ENCODE results near the gene MIEF2.

Gene MIEF2

DNA sequence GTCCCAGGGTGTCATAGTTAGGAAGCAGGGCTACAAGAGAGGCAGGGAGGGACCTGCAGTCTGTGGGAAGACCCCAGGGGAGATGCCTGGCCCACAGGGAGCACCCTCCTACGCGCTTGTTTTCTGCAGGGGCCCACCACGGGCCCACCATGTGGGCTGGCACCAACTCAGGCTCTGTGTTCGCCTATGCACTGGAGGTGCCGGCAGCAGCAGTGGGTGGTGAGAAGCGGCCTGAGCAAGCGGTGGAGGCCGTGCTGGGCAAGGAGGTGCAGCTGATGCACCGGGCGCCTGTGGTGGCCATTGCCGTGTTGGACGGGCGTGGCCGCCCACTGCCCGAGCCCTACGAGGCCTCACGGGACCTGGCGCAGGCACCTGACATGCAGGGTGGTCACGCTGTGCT is 20.0 kb upstream of the MIEF2 start:
- in situ Hi-C loops (cut with HindIII; ENCODE audit: low pct_unique_long_range_greater_than_20kb, low sequenced_read_pairs) = no loop called here
- no peak for TF ChIP-seq JUND (IDR thresholded peaks at IDR 0.05; ENCODE audit: low read depth)
- DNase-seq (ENCODE audit: low read depth in 1 of 2, low spot score in 1 of 2) = no peak

DNA sequence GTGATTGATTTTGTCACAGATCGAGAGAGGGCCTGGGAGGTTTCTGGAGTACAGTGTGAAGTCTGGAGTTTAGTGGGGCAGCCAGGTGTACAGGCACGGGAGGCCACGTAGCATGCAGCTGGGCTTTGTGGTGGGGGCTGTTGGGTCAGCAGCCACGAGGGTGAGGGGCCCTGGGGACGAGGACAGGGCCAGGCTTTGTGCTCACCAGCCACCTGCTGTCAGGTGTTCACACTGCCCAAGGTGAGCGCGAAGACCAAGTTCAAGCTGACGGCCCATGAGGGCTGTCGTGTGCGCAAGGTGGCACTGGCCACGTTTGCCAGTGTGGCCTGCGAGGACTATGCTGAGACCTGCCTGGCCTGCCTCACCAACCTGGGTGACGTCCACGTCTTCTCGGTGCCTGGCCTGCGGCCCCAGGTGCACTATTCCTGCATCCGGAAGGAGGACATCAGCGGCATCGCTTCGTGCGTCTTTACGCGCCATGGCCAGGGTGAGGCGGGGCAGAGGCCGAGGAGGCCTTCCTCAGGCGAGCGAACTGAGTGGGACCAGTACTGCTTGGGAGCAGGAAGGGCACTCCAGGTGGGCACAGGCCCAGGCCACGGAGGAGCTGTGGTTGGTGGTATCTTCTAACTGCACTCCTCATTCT is 19.1 kb upstream of the MIEF2 start:
- no peak for TF ChIP-seq JUND (IDR thresholded peaks at IDR 0.05; ENCODE audit: low read depth)
- in situ Hi-C loops (cut with HindIII; ENCODE audit: low pct_unique_long_range_greater_than_20kb, low sequenced_read_pairs) = no loop called here
- no peak for DNase-seq (ENCODE audit: low read depth in 1 of 2, low spot score in 1 of 2)

DNA sequence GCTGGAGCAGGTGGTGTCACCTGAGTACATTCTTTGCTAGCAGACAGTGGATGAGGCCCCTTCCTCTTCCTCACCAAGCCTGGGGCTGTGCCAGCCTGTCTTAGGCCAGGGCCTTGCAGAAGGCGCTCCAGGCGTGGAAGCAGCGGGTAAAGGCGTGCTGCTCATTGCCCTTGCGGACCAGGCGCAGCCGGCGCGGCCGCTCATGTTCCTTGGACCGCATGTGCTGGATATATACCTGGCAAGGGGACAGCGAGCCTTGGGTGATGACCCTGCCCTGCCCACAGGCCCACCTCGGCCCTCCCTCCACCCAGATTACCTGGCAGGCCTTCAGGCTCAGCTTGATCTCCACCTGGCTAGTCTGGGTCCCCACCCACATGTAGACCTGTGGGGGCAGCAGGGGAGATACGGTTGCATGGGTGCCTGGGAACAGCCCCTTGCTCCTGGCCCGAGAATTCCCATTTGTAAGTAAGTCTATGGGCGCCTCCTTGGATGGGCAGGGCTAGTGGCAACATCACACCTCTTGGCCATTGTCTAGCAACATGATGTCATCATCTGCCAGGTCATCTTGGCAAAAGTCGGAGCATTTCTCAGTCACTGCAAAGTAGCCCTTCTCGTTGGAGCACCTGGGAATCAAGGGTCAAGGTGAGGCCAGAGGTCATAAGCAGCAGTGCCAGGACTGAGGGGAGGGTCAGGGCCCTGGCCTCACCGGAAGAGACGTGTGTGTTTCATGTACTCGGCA is 15.3 kb upstream of the MIEF2 start:
- no peak for TF ChIP-seq JUND (IDR thresholded peaks at IDR 0.05; ENCODE audit: low read depth)
- peak in 1 of 2 experiments; percentile 39 for DNase-seq (ENCODE audit: low read depth in 1 of 2, low spot score in 1 of 2)
- in situ Hi-C loops (cut with HindIII; ENCODE audit: low pct_unique_long_range_greater_than_20kb, low sequenced_read_pairs) = no loop called here

DNA sequence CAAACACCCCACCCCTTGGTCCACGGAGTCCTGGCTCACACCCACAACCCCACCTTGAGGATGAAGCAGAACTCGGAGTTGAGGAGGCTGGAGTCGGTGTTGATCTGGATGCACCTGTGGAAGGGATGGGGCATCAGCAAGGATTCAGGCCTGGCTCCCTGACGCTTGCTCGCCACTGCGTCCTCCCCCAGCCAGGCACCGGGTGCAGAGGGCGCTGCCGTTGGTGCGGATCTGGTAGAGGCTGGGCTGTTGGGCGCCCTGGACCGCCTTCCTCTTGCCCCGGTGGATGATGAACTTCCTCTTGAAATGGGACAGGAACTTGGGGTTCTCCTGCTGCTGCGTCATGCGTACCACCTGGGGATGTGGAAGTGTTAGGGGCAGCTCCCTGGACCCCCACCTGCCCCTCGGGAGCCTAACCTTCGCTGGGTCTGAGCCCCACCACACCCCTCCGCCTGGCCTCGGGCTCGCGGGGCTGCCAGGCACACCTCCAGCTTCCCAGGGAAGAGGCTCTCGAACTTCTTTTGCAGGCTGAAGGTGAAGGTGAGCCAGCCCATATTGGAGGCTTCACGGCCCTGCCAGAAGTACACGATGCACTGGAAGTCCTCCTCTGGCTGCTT is 14.2 kb upstream of the MIEF2 start:
- no peak for TF ChIP-seq JUND (IDR thresholded peaks at IDR 0.05; ENCODE audit: low read depth)
- no peak for DNase-seq (ENCODE audit: low read depth in 1 of 2, low spot score in 1 of 2)
- in situ Hi-C loops (cut with HindIII; ENCODE audit: low pct_unique_long_range_greater_than_20kb, low sequenced_read_pairs) = no loop called here

DNA sequence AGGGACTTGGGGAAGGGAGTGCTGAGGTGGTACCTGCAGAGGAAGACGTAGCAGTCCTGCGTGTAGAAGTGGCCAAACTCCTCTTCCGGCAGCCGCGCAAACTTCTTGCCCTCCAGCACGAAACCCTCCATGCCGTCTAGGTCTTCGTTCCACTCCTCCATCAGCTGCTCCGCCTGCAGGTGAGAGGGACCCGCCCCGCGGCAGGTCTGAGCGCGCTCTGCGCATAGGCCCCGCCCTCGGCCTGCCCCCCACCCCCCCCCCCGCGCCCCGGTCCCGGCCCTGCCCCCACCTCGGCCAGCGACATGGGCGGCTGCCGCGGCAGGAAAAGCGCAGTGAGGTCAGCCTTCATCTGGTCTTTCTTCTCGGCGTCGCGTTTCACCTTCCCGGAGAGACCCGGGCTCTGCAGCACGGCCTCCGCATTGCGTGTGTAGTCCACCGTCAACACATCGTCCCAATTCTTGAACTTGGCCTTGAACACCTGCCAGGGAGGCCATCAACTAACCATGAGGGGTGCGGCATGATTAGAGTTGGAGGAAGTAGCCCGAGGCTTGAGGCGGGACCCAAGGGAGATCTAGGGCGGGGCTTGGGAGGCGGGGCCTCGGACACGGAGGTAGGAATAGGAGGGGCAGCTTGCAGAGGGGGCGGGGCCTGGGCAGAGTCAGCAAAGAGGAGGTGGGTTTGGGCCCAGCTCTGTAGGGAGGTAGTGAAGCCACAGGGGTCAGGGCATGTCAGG is 13.4 kb upstream of the MIEF2 start:
- in situ Hi-C loops (cut with HindIII; ENCODE audit: low pct_unique_long_range_greater_than_20kb, low sequenced_read_pairs) = no loop called here
- DNase-seq (ENCODE audit: low read depth in 1 of 2, low spot score in 1 of 2) = peak; percentile 61 to 70
- TF ChIP-seq JUND (IDR thresholded peaks at IDR 0.05; ENCODE audit: low read depth) = no peak

DNA sequence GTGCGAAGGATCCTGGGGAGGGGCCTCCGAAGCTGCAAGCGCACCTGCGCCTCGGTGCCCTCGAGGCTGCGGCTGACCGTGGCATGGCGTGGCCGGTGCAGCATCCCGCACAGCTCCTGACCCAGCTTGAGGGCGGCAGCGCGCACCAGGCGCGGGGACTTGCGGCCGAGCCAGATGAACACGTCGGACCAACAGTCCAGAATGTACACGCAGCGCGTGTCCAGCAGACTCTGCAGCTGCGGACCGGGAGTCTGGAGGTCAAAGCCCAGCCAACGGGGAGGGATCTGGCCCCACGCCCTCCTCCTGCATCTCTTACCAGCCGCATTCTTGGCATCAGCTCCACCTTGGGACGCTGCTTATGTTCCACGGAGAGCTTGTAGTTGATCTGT is 12.9 kb upstream of the MIEF2 start:
- TF ChIP-seq JUND (IDR thresholded peaks at IDR 0.05; ENCODE audit: low read depth) = no peak
- no peak for DNase-seq (ENCODE audit: low read depth in 1 of 2, low spot score in 1 of 2)
- in situ Hi-C loops (cut with HindIII; ENCODE audit: low pct_unique_long_range_greater_than_20kb, low sequenced_read_pairs) = no loop called here

DNA sequence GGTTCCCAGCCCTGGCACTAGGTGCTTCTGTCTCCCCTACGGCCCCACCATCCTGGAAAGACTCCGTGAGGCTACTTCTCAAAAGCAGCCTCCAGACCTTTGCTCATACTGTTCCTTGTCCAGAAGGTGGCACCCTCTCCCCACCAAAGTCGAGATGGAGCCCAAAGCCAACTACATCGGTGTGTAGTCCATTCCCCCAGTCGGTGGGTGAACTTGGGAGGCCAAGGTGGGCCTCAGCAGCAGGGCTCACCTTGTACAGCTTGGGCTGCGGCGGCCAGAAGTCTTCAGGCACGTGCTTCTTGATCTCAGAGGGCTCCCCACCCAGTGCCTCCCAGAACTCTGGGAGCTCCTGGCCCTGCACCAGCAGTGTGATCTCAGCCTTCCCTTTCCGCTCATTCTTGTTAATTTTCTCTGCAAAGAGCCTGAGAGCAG is 12.1 kb upstream of the MIEF2 start:
- in situ Hi-C loops (cut with HindIII; ENCODE audit: low pct_unique_long_range_greater_than_20kb, low sequenced_read_pairs) = no loop called here
- TF ChIP-seq JUND (IDR thresholded peaks at IDR 0.05; ENCODE audit: low read depth) = no peak
- DNase-seq (ENCODE audit: low read depth in 1 of 2, low spot score in 1 of 2) = peak; percentile 86 to 97

DNA sequence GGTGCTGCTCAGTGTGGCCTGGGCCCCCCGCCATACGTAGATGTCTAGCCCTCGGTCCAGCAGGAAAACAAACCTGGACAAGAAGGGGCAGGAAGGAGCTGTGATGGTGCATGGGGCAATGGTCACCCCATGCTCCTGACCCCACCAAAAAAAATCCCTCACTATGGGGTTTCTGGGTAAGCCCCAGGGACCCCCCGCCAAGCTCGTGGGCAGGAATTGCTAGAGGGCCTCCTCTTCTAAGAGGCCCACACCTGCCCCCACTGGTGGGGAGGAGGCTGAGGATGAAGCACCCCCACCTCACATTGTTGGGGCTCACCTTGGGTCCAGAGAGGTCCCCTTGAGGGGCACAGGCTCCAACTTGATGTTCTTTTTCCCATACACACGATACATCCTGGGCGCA is 11.7 kb upstream of the MIEF2 start:
- no peak for TF ChIP-seq JUND (IDR thresholded peaks at IDR 0.05; ENCODE audit: low read depth)
- in situ Hi-C loops (cut with HindIII; ENCODE audit: low pct_unique_long_range_greater_than_20kb, low sequenced_read_pairs) = no loop called here
- DNase-seq (ENCODE audit: low read depth in 1 of 2, low spot score in 1 of 2) = no peak

DNA sequence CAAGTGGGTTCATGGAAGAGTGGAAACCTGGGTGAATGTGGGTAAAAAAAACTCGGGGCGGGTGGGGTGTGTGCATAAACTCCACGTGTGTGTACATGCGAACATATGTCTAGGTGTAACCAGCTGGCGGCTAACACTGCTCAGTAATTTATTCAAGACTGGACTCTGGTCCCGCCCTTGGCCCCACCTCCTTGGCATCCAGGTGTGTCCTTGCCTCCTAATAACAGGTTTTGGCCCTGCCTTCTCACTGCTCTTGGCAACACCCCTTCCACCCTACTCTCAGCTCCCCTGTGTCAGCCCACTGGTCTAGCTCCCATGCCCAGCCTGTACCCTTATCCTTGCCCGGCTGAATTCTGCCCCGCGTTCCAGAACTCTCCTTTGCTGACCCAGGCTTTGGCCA is 10.2 kb upstream of the MIEF2 start:
- TF ChIP-seq JUND (IDR thresholded peaks at IDR 0.05; ENCODE audit: low read depth) = no peak
- in situ Hi-C loops (cut with HindIII; ENCODE audit: low pct_unique_long_range_greater_than_20kb, low sequenced_read_pairs) = no loop called here
- DNase-seq (ENCODE audit: low read depth in 1 of 2, low spot score in 1 of 2) = peak; percentile 94 to 96

DNA sequence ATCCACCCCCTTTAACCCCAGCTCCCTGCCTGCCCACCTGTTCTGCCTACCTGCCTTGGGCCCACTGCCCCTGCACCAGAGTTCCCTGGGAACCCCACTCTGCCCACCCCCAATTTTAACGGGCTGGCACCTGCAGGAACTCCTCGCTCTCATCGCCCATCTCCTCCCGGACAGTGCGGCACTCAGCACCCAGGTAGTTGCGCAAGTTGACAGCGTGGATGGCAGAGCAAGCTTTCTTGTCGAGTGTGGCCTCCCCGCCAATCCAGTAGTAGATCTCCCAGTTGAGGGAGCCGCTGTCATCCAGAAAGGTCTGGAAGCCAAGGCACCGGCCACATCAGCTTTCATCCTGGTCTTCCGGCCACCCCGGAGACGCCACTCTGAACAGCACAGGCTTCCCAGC is 9.8 kb upstream of the MIEF2 start:
- no peak for TF ChIP-seq JUND (IDR thresholded peaks at IDR 0.05; ENCODE audit: low read depth)

DNA sequence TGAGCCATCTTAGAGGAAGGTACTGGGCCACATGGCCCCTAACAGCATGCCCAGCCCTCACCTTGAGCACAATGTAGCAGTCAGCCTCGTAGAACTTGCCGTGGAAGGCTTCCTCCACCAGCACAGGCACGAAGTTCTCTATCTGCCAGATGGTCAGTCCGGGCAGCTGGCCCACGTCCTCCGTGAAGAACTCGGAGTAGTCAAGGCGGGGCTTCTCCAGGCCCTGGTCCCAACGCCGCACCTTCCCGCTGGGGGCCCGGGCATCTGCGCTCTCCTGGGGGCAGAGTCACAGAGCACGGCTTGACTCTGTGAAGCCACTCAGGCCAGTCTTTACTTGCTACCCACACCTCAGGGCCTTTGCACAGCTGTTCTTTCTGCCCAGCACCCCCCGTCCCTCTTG is 9.3 kb upstream of the MIEF2 start:
- in situ Hi-C loops (cut with HindIII; ENCODE audit: low pct_unique_long_range_greater_than_20kb, low sequenced_read_pairs) = no loop called here
- TF ChIP-seq JUND (IDR thresholded peaks at IDR 0.05; ENCODE audit: low read depth) = no peak
- DNase-seq (ENCODE audit: low read depth in 1 of 2, low spot score in 1 of 2) = peak in 1 of 2 experiments; percentile 2

More for the DNA sequence above, 9.8 kb upstream of the MIEF2 start:
- DNase-seq (ENCODE audit: low read depth in 1 of 2, low spot score in 1 of 2) = peak in 1 of 2 experiments; percentile 5
- in situ Hi-C loops (cut with HindIII; ENCODE audit: low pct_unique_long_range_greater_than_20kb, low sequenced_read_pairs) = no loop called here

DNA sequence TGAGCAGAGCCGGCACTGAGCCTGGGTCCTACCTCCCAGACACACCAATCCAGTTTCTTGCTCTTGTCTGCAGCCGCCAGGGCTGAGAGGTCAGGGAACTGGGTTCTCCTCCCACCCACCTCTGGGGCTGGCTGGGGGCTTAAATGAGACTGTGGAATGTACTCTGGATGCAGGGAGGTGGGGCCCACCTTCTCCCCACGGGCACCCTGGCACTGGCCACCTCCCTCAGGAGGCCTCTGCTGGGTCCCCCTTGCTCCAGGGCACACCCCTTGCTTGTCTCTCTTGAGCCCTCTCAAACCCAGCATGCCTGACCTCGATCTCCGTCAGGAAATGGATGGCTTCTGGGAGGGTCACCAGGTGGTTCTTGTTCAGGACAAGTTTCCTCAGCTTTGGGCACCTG is 8.3 kb upstream of the MIEF2 start:
- DNase-seq (ENCODE audit: low read depth in 1 of 2, low spot score in 1 of 2) = peak in 1 of 2 experiments; percentile 2
- in situ Hi-C loops (cut with HindIII; ENCODE audit: low pct_unique_long_range_greater_than_20kb, low sequenced_read_pairs) = no loop called here
- TF ChIP-seq JUND (IDR thresholded peaks at IDR 0.05; ENCODE audit: low read depth) = no peak

Measured in T47D (cell line).